Activated T-helper 1 cell treated with Interleukin-2 at 50 U/mL for 16 hours (primary cell): ENCODE results near the gene CHN2.

ENCODE experiments used
- DNase-seq: peaks from one replicate; pipeline ENCODE4 v3.0.0-alpha.2; 2020; ENCODE audit warnings: low read depth

The CHN2 gene

DNA sequence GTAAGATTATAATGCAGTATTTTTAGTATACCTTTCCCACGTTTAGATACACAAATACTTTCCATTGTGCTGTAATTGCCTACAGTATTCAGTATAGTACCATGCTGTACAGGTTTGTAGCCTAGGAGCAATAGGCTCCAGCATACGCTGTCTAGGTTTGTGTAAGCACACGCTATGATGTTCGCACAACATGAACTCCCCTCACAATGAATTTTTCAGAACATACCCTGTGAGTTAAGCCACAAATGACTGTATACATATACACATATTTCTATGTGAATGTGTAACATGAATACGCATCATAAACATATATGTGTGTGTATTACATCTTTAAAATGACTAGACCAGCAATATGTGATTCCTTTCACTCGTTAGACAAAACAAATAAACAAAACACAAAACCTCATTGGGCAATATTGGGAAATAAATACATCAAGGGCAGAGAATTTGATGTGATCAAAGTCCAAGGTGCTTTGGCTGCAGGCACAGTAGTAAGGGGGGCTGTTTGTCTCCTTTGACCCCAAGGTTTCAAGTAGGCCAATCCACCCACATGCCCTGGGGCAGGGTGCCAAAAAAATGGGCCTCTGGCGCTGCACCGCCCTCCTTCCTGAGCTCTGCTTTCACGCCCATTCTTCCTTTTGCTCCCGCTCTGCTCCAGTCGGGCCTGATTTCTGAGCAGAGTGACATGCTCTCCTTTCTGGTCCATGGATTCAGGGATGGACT lies 33.9 kb downstream of the CHN2 start:
- DNase-seq: no peak

DNA sequence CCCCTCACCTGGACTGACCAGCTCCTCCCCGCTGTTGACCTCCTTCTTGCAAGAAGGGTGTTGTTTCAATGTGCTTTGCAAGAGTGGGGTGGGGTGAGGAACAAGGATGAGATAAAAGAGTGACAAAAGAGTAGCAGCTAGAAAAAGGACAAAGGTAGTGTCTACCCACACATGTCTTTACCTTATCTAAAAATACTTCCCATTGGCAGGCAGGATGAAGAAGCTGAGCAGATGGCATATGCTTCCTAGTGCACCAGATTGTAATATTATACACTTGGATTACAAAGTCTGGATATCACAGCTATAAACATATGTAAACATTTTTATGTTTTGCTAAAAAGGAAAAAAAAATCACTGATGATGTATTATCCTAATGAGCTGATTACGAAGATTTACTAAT lies 34.5 kb downstream of the CHN2 start:
- no peak for DNase-seq

DNA sequence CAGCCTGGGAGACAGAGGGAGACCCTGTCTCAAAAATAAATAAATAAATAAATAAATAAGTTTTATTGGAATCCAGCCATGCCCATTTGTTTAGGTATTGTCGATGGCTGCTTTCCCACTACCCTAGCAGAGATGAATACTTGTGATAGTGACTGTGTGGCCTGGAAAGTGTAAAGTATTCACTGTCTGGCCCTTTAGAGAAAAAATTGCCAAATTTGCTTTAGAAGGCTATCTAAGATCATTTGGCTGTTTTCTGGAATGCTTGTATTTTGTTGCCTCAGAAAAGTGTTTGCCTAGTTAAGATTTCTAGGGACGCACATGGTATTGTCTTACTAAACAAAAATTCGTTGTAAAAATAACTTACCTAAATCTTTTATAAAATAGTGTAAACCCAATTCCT lies 35.4 kb downstream of the CHN2 start:
- DNase-seq: no peak

DNA sequence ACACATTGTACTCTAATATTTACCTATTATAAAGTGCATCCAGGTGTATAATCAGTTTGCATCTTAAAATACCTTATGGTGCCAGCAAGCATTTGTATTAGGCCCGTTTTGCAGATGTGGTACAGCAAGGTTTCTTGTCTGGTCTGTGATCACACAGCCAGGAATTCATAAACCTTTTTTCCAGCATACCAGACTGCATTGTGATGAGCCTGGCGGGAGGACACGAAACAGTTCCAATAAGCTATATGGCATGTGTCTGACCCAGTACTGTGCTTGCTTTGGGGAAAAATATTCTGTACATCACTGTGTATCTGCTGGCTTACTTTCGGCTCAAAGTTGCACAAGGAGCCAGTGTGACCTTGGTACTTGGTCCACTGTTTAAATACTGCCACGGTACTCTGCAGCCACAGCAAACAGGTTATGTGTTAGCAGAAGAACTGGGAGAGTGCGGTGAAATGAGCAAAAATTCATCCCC lies 36.3 kb downstream of the CHN2 start:
- no peak for DNase-seq

DNA sequence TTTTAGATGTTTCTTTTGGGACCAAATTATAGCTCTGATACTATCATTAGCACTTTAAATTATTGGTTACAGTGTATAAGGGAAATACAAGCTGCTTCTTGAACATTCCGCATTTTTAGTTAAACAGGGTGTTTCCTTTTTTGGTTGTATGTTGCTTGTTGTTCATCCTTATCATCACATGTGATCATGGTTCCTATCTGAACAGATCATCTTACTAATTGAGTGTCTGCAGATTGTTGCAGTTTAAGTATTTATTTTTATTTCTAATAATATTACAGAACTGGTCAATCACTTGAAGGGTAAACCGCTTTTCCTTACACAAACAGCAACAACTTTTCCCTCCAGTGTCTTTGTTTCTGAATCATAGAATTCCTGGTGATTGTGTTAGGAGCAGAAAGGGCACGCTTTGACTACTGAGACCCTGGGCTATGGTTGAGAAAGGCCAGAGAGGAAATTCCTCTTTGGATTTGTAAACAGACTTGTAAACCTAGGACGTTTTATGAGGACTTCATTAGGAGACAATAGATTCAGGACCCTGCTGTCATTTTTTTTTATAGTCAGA lies 37.2 kb downstream of the CHN2 start:
- no peak for DNase-seq

DNA sequence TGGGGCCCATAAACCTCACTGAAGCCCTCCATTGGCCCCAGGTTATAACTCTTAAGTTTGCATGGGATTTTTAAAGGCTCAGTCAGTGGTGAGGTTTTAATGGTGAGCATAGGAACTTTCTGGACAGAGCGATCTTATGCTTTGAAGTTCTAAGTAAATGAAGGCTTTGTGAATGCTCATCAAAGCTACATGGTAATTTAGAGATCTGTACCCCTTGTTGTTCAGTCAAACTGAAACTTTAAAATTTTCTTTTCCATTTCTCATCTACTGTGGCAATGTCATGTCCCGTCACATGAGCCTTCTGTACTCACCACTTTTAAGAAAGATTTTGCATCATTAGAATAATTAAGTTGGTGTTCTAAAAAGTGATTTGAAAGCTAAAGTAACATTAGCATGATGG lies 39.9 kb downstream of the CHN2 start:
- no peak for DNase-seq

DNA sequence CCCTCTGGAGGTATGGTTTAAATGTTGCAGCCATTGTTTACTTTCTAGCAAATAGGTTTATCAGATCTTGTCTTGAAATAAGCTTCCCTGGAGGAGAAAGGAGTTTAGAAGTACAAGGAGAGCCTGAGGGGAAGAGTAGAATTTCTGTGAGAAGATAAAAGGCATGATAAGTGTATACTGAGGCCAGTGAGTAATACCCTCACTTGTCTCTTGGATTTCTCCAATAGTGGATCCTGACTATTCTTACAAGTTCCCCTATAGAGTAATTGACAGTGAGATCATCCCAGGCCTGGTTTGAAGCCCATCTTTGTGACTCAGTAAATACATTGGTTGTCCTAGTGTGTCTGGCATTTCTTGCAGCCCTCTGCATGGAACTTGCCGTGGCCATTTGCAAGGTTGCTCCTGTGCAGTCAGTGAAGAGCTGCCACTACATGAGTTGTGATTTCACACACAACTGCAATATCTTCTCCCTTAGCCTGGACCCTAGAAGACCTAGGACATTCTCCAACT lies 41.6 kb downstream of the CHN2 start:
- DNase-seq: no peak

DNA sequence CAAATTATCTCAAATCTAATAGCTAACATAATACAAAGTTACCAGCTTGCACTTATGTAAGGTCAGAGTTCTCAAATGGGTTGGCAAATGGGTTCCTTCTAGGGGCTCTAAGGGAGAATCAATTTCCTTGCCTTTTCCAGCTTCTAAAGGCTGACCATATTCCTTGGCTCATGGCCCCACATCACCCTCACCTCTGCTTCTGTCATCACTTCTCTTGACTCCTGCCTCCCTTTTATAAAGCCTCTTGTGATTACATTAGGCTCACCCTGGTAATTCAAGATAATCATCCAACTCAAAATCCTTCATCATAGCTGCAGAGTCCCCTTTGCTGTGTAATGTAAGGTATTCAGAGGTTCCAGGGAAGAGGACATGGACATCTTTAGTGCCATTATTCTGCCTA lies 42.1 kb downstream of the CHN2 start:
- no peak for DNase-seq

DNA sequence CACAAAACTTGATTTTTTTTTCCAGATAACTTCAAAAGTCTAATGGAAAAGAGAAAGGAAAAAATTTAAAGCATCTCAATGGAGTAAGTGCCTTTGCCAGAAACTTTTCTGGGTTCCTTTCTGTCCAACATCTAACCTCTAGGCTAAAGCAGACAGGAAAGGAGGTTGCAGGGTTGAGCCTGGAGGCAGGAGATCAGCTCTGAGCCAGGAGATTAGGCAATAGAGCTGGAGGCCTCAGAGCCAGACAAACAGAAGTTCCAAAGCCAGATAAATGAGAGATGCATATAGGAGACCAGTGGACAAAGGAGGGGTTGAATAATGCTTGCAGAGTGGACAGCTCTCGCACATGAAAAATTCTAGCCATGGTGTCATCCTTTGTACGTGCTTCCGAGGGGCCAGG lies 42.9 kb downstream of the CHN2 start:
- DNase-seq: no peak

DNA sequence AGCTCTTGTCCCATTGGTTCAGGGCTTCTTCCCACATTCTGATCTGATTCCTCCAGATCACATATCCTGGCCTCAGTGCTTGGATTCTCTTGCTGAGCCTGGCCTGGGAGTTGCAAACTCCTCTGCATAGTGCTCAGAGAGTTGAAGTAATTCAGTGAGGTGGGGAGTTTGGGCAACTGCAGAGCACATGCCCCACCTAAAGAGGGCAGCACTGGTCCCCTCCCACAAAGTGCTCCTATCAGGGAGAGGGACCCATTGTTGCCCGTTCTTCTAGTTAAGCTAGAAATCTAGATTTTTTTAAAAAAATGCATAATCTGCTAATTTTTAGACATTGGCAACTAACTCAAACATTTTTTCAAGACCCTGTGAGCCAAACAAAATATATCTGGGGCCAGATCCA lies 45.1 kb downstream of the CHN2 start:
- no peak for DNase-seq

DNA sequence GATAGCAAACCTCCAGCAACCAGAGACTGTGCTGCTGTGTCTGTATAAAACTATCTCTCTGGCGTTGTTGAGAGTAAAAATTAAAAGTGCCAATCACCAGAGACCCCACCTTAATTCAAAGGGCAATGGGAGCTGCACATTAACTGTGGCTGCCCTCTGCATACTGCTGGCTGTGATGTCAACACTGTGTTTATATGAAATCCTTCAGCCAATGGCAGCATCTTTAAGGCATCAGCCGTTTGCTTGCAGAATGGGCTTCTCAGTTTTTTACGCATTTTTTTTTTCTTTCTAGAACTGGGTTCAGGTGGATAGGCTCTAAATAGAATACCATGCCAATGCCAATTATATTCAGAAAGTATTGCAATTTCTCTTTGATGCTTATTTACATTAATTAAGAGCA lies 47.7 kb downstream of the CHN2 start:
- no peak for DNase-seq

DNA sequence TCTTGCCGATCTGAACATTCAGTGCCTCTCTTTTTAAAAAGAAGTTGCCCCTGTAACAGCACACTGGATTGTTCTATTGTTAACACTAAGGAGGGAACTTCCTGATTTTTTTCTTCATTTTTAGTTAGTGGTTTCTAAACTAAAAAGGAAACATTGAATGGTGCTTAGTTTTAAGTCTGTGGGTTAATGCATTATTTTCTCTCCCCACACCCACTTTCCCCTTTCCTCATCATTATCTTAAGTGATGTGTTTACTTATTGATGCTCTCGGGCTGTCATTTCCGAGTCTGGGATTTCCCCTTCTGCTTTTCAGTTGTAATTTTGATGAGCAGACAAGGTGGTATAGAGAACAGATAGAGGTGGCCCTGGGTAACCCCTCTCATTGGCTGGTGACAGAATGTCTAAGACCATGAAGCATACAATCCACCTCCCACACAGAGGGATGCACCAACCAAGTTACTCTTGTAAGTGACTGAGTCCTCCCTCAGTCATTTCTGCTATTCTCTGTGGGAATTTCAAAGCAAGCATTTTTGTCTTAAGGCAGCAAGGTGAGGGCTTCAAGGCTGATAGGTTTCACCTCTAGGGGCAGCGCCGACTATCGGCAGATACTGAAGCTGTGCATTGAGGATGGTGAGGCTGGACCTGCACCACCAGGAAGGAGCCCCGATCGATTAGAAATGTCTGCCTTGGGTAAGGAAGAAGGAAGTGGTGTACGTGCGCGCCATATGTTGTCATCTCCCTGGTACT lies 49.5 kb downstream of the CHN2 start:
- DNase-seq: no peak

DNA sequence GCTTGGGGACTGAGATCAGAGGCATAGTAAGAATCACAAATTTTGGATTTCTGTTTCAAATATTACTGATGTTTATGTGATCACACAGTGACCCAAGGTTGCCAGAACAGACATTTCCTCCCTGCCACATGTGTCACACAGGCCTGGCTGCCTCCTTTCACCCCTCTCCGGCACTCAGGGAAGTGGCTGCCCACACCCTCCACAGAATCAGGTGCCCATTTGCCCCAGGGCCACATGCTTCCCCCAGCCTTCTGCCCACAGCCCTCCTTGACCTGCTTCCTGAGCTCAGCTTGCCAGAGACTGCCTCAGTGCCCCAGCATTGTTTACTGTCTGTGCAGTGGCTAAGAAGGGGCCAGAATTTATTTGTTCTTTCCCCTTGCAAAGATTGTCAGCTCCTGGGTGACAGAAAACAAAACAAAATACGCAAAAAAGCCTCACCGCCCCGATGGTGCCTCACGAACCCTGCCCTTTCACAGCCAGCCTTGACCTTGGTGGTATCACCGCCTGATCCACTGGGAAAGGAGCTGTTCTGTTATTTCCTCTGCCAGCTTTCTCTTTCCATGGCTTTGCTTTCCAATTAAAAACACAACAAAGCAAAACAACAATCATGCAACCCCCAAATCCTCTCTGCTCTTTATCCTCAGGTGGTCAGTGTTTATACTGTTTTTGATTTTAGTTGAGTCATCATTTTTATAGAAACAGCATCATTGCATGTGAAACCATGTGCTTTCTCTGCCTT lies 52.8 kb downstream of the CHN2 start:
- DNase-seq: no peak

DNA sequence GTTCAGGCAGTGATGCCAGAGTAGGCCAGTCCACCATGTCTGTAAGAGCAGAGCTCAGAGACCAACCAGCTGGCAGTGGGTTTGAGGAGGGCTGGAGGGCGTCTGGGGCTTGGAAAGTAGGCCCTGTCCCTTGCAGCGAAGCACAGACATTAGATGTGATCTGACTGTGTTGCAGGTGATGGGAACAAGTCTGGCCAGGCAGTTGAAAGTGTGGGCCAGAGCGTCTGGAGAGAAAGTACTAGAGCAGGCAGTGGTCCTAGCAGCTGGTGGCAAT lies 53.3 kb downstream of the CHN2 start:
- no peak for DNase-seq

DNA sequence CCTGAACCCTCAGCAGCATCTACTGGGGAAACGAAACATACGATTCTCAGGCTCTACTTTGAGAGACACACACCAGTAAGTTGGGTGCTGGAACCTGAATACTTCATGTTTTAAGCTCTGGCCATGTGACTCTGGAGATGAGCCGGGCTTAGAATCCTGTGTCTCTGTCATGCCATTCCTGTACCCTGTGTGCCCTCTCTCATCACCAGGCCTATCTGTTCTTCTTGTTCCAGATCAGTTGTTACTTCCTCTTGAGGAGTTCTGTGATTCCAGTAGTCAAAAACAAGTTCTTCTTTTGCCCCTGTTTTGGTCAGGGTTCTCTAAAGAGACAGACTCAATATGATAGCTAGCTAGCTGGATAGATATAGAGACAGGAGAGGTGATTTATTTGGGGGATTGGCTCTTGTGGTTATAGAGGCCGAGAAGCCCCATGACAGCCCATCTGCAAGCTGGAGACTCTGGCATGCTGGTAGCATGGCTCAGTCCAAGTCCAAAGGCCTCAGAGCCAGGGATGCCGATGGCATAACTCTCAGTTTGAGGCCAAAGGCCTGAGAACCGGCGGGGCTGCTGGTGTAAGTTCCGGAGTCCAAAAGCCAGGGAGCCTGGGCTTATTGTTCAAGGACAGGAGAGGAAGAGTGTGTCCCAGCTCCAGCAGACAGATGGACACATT lies 54.3 kb downstream of the CHN2 start:
- no peak for DNase-seq

DNA sequence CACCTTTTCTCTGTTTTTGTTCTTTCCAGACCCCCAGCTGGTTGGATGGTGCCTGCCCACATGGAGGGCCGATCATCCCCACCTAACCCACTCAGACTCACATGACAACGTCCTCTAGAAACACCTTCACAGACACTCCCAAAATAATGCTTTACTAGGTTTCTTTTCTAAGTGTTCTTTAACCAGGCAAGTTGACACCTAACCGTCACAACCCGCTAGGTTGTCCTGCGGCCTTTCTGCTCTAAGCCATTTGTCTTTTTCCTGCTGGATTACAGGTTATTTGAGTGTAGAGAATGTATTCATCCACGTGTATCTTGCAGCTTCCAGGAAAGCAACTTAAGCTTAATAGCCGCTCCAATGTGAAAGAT lies 54.8 kb downstream of the CHN2 start:
- DNase-seq: no peak

DNA sequence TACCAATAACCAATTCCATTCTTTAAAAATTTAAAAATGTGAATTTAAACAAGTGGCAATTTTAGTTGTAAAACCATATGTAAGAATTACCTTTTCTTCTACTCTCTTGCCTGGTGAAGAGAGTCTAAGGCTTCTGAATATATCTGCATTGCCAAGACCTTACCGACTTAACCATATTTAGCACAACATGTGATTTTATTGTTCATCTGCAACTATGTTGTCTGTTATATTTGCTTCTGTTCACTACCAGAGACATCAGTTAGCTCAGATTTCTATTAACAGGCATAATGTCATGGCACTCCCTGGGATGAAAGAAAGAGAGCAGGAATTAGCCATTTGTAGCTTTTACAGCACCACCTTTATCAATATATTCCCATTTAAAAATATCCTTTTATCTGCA lies 55.3 kb downstream of the CHN2 start:
- no peak for DNase-seq

DNA sequence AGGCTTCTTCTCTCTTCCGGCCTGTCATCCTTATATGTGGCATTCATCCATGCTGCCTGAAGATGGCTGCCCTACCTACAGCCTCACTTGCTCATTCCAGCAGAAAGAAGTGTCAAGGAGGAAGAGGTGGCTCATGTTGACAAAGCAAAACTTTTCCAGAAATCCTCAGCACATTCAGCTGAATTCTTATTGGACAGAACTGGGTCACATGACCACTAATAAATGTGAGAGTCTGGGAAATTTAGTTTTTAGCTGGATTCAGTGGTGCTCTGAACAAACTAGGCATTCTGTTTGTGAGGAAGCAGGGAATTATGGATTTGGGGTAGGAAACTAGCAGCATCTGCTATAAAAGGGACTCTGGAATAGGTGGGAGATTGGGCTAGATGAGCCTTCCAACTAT lies 58.6 kb downstream of the CHN2 start:
- no peak for DNase-seq

DNA sequence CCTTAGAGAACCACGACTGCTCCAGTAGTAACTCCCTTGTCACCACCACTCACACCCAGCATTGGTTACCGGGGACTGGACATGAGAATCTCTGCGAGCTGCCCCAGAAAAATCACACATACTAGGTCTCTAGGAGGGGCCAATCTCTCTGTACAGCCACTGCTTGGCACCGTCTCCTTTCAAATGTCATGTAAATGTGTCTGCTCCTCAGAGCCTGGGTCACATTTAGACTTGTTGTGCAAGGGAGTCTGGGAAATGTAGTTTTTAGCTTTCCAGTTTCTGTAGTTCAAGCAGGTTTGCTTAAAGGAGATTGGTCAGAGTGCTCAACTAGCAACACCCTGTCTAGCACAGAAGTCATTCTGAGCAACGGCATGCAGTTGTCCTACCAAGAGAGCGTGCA lies 60.0 kb downstream of the CHN2 start:
- DNase-seq: no peak

DNA sequence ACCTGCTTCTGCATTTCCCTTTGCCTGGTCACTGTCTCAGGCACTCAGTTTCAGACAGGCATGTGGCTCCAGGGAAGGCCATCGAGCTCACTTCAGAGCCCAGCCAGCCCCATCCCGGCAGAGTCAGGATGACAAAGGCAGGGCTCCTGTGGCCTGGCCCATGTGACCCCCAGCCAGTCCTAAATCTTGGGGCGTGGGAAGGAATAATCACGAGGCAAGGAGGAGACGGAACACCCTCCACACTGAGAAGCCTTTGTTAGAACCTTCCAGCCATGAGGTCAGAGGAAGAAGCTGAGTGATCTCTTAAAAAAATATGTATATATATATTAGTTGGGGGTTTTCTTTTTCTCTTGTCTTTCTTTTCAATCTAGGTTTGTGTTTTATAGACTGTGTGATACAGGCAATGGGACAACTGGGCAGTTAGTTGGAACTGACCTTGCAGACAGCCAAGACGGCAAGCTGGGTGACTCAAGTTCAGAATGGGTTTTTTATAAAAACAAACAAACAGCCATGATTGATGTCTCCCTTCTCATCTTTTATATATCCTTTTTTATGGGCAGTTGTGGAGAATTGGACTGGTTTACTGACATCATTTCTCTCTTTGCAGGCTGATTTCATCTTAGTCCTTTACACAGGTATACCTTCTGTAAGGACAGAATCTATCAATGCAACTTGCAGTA lies 60.8 kb downstream of the CHN2 start:
- no peak for DNase-seq

DNA sequence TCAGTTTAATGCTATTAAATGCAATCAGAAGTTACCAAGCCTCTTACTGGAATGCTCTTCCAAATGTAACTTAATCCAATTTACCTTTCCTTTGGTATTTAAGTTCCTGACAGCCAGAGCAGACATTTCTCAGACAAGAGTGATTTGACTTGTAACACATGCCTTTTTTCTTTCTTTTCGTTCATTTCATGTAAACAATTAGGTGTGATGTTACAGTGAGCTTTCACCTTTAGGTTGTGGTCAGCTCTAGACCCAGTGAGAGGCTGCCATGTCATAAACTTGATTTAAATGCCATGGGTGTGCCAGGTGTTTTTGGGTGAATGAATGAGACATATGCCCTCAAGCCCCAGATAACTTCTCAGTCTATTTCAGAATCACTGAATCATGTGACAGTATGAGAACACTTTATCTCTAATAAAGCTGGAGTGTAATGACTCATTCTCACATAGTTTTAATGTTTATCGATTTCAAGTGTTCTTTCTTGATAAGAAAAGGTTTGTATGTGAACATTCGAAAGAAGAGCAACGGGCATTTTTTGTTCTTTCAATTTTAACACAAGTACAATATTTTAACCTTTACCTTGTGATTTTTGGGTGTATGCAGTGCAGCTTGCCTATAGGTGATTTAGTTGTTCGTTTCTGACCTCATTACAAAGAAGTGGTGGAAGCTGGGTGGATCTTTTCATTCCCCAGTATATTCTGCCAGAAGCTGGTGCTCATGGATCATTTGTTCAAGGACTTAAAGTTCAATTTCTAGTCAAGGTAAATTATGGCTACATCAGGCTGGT lies 61.5 kb downstream of the CHN2 start:
- no peak for DNase-seq
